Right lobe of liver (tissue), 6 donors: ENCODE results near the gene OGA. TPM values are rescaled to one million over a fixed set of nuclear protein-coding genes. Genes with fewer than 3 reads are reported as not detected.

Source experiments
- ATAC-seq, 4 donors: fragments of 200-7000 bp; cut with Tn5 transposase; one replicate each; pipeline ENCODE4 v1.9.1; 2020; ENCODE audit warnings: mild to moderate bottlenecking in 4 of 4, moderate library complexity in 4 of 4
- DNase-seq, 3 donors: peaks; one replicate each; pipeline ENCODE4 v3.0.0-alpha.2; 2020
- H3K27ac ChIP-seq, 3 donors: fragments of 200-600 bp; one replicate each; pipeline ENCODE4 v1.8.0; 2022
- H3K27me3 ChIP-seq, 2 donors: fragments of 200-600 bp; one replicate each; pipeline ENCODE4 v1.8.0; 2022
- H3K36me3 ChIP-seq, 4 donors: fragments of 200-600 bp; sonication (generic) in 1 of 4; one replicate each; pipeline versions ENCODE4 v1.5.1 to v1.8.0; 2017 to 2022; ENCODE audit warnings: control low read depth in 1 of 4
- H3K4me1 ChIP-seq, 4 donors: fragments of 200-600 bp; sonication (generic) in 1 of 4; one replicate each; pipeline versions ENCODE4 v1.5.1 to v1.8.0; 2017 to 2022; ENCODE audit warnings: control low read depth in 1 of 4
- H3K4me3 ChIP-seq, 3 donors: fragments of 200-600 bp; one replicate each; pipeline ENCODE4 v1.8.0; 2022
- H3K9me3 ChIP-seq, 4 donors: fragments of 200-600 bp; sonication (generic) in 1 of 4; one replicate each; pipeline versions ENCODE4 v1.5.1 to v1.8.0; 2017 to 2022; ENCODE audit warnings: control low read depth in 1 of 4
- POLR2A ChIP-seq: fragments of 450-650 bp; IDR thresholded peaks from one replicate; pipeline ENCODE4 v1.6.1; 2017; ENCODE audit warnings: antibody characterized with exemption, mild to moderate bottlenecking
- WGBS: methylation state at CpG from one replicate; pipeline ENCODE4 v1.1.6; 2018; ENCODE audit warnings: low coverage, low lambda C conversion rate; ENCODE audit not compliant: insufficient coverage; ENCODE audit errors: missing lambda C conversion rate; 5-methylcytosine and 5-hydroxymethylcytosine counted together
- intact Hi-C, 2 donors: fragments of 100-400 bp; cut with DNase I; formaldehyde crosslinking; loops; one replicate each; pipeline versions ENCODE4 v1.11.2 to v1.14.1; 2022
- total RNA-seq, 6 experiments: library from RNA; depleted of rRNA in 2 of 6; stranded (reverse); fragments of >200 nt in 2 of 6; fragmentation: NEBNext Ultra II Directional in 3 of 6; extraction: Animal tissue kit (Norgen Biotek cat#: 25700) in 3 of 6; gene quantifications; one replicate each; pipeline versions ENCODE4 v1.1.0 to v1.2.4, GENCODE V29; 2016 to 2023
- TF ChIP-seq, protein P1 (sequence below), 4 donors: fragments of 200-600 bp in 3 of 4; fragments of 450-650 bp in 1 of 4; IDR thresholded peaks; one replicate each; pipeline versions ENCODE4 v1.5.1 to v1.8.0; 2016 to 2022; ENCODE audit warnings: antibody characterized with exemption in 4 of 4, mild to moderate bottlenecking in 2 of 4
- donor health status: DM: no; HTN: yes; CAD: no.
- donor health status: DM: no; HTN: no; CAD: no.
- donor health status: DM: no; HTN: no; CAD: no.
- donor health status: DM: no; HTN: yes; CAD: no.
- donor health status: DM: no; HTN: yes; CAD: no.

OGA gene
- total RNA-seq, 6 experiments from 2014 or later: 34.7 to 52.2 (median 36.7) TPM

DNA sequence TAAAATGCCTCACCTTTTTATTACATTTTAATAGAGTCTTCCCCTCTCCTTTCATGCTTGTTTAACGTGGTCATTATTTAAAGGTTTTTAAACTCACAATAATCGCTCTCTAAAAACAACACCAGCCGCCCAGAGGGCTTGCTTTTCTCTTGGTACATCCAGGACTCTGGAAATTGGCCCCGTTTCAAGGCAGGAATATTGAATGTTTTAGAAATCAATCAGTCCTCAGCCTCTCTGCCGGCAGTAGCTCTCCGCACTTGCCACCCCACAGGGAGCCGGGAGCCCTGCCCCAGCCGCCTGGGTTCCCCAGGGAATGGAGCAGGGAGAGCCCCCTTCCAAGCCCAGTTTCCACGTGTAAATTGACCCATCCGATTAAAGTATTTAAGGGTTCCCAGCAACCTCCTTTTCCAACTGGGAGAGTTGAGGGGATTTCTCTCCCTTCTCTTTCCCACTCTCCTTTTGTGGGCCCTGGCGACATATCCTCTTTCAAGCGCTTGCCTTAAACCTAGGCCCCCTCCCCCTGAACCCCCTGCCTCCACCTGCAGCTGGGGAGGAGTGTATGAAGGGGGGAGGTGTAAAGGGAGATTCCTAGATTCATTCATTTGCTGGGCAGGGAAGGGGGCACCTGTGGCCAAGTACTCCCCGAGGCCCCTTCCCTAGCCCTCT is 44.2 kb downstream of the OGA start:
- Histone ChIP-seq H3K4me3 (no peak overlapping the region), H3K4me1 (peaks cover 0 to 20% (median 3%) of the 10 kb centered on the region in 4 donors), H3K9me3 (no peaks in the 10 kb centered on the region), H3K27me3 (peaks cover 0 to 13% of the 10 kb centered on the region in 2 donors), H3K27ac (no peak overlapping the region), H3K36me3 (no peaks in the 10 kb centered on the region)
- TF ChIP-seq, protein P1, sequence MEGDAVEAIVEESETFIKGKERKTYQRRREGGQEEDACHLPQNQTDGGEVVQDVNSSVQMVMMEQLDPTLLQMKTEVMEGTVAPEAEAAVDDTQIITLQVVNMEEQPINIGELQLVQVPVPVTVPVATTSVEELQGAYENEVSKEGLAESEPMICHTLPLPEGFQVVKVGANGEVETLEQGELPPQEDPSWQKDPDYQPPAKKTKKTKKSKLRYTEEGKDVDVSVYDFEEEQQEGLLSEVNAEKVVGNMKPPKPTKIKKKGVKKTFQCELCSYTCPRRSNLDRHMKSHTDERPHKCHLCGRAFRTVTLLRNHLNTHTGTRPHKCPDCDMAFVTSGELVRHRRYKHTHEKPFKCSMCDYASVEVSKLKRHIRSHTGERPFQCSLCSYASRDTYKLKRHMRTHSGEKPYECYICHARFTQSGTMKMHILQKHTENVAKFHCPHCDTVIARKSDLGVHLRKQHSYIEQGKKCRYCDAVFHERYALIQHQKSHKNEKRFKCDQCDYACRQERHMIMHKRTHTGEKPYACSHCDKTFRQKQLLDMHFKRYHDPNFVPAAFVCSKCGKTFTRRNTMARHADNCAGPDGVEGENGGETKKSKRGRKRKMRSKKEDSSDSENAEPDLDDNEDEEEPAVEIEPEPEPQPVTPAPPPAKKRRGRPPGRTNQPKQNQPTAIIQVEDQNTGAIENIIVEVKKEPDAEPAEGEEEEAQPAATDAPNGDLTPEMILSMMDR (IDR thresholded peaks at IDR 0.05): no peak
- no peak for TF ChIP-seq POLR2A
- WGBS: 6% methylated on average over 11 of the region's 13 CpGs
- DNase-seq (no peak), ATAC-seq (peak; percentile 23 to 56 (median 50))
- intact Hi-C loops: loop anchor here in 1 of 2 donors (10.0 kb wide), 1 partner anchor 559 kb away; no protein-coding TSS in a partner anchor

DNA sequence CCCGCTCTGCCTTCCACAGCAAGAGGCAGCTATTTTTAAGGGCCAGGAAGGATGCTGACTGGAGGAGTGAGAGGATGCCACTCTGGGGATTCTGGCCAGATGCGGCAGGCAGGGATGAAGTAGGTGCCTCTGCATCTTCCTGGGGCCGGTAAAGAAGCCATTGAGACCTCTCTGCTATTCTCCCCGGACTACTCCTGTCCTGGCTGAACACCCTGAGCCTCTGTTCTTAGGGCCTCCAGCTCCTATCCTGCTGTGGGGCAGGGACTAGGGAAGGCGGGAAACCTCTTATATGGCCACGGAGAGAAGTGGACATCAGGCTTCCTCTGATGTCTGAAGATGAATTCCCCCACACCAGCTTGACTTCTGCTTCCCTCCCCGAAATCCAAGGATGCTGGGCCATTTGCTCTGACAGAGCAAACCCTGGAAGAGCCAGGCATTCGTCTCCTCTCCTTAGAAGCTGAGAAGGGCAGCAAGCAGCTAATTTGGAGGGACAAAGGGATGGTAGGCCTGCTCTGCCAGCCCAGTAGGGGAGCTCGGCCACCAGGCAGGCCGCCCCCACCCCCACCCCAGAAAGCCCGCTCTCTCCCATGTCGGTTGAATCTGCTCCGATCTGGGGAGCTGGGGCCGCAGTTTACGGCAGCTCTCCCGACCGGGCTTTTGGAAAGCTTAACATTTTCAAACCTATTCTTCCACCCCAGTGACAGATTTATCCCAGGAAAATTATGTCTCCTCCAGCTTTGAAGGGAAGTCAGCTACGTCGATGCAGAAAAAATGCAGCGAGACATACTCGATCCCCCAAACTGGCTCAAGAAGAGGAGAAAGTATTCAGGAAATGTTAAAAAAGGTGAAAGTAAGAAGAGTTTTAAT is 45.1 kb downstream of the OGA start:
- 23% methylated on average over 12 of the region's 21 CpGs for whole genome bisulfite sequencing

DNA sequence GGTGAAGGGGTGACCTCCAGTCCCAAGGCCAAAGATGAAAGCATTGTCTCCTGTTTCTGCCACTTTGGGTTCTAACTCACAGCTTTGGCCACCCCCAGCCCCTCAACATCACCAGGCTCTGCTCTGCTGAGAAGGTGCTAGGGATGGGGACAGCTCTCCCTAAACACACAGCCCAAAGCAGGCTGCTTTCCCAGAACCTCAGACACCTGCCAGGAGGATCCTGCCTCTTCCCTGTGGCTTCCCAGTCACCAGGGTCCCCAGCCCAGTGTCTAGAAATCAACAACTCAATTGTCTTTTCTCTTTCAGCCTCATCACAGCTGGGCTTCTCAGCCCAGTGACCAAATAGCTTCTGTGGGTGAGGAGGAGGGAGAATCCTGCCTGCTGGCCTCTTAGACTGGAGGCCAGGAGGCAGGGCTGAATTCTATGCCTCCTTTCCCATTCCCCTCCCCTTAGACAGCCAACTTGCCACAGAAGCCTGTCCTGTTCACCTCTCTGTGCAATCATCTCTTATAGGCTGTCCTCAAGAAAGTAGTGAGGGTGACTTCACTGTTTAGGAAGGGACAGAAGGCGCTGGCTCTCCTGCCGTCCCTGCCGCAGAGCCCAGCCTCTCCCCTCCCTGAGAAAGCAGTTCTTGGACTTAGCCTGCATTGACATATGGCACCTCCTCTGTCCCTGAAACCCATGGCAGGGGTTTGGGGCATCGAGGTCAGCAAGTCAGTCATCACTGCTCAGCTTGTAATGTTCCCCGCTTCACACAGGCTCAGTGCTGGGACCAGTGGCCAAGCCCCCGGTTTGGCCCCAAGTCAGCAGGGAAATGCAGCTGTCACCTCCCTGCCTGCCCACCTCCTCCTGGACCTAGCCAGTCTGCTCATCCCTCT is 46.0 kb downstream of the OGA start:
- TF ChIP-seq, protein P1 (IDR thresholded peaks at IDR 0.05): no peak
- no peak for TF ChIP-seq POLR2A
- DNase-seq (no peak), ATAC-seq (no peak)
- H3K9me3 ChIP-seq: no peaks in the 10 kb centered on the region
- intact Hi-C loops: loop anchor here in 1 of 2 donors (10.0 kb wide), 1 partner anchor 557 kb away; no protein-coding TSS in a partner anchor
- peaks cover 0 to 13% of the 10 kb centered on the region in 2 donors for H3K27me3 ChIP-seq
- H3K4me3 ChIP-seq: no peak overlapping the region
- peaks cover 0 to 16% (median 0%) of the 10 kb centered on the region in 4 donors for H3K4me1 ChIP-seq
- 46% methylated on average over 4 of the region's 6 CpGs for WGBS
- H3K27ac ChIP-seq: no peak overlapping the region
- no peaks in the 10 kb centered on the region for H3K36me3 ChIP-seq

More for the DNA sequence above, 45.1 kb downstream of the OGA start:
- Histone ChIP-seq H3K36me3 (no peaks in the 10 kb centered on the region), H3K27me3 (peaks cover 0 to 13% of the 10 kb centered on the region in 2 donors), H3K9me3 (no peaks in the 10 kb centered on the region), H3K4me1 (peaks cover 0 to 16% (median 0%) of the 10 kb centered on the region in 4 donors), H3K4me3 (no peak overlapping the region), H3K27ac (no peak overlapping the region)
- DNase-seq (no peak), ATAC-seq (no peak)
- intact Hi-C loops: loop anchor here in 1 of 2 donors (10.0 kb wide), 1 partner anchor 558 kb away; no protein-coding TSS in a partner anchor
- no peak for TF ChIP-seq POLR2A
- TF ChIP-seq, protein P1 (IDR thresholded peaks at IDR 0.05): no peak

DNA sequence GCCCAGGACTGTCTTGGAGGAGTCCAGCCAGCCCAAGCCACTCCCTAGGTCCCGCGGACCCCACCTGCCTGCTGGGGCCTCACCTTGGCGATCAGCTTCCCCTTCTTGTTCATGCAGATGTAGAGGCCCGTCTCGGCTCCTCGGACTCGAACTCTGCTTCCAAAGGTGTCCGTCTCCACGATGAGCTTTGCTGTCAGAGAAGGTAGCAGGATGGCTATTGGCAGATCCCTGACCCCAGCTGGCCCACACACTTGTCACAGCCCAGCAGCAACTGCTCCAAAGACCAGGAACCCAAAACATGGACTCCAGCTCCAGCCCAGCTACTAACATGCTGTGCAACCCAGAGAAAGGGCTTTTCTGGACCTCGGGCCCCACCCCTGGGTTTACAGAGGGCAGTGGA is 46.9 kb downstream of the OGA start:
- intact Hi-C loops: loop anchor here in 1 of 2 donors (10.0 kb wide), 1 partner anchor 557 kb away; no protein-coding TSS in a partner anchor

More for the DNA sequence above, 46.9 kb downstream of the OGA start:
- TF ChIP-seq POLR2A: no peak
- TF ChIP-seq, protein P1 (IDR thresholded peaks at IDR 0.05): no peak
- Histone ChIP-seq H3K9me3 (no peaks in the 10 kb centered on the region), H3K27me3 (peaks cover 0 to 13% of the 10 kb centered on the region in 2 donors), H3K4me3 (no peak overlapping the region), H3K36me3 (no peaks in the 10 kb centered on the region), H3K27ac (no peak overlapping the region), H3K4me1 (peaks cover 0 to 16% (median 0%) of the 10 kb centered on the region in 4 donors)
- WGBS: 75% methylated on average over 4 of the region's 10 CpGs
- no peak for DNase-seq
- no peak for ATAC-seq
